Dermis microvascular lymphatic vessel endothelial cell (primary cell): ENCODE data around the gene COQ5. TPM values are rescaled to one million over a fixed set of nuclear protein-coding genes. Genes with fewer than 3 reads are reported as not detected.
A peak's percentile ranks its signal among the peaks of the same experiment; 100 is the strongest.
"Not testable (repeated sequence)": the region's sequence is repeated elsewhere in the genome, so short reads cannot be mapped to it uniquely, and the experiment has no call there.

Experiments used
- DNase-seq, 2 donors: peaks; one replicate each; pipeline versions ENCODE4 v3.0.0 to v3.0.0-alpha.2; 2010; ENCODE audit warnings: low read depth in 2 of 2
- total RNA-seq: library from RNA; depleted of rRNA; stranded (reverse); fragments of >200 nt; gene quantifications from 2 replicates; pipeline ENCODE4 v1.2.1, GENCODE V29; 2014

Gene COQ5, protein sequence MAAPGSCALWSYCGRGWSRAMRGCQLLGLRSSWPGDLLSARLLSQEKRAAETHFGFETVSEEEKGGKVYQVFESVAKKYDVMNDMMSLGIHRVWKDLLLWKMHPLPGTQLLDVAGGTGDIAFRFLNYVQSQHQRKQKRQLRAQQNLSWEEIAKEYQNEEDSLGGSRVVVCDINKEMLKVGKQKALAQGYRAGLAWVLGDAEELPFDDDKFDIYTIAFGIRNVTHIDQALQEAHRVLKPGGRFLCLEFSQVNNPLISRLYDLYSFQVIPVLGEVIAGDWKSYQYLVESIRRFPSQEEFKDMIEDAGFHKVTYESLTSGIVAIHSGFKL
- 16.6 and 25.7 TPM in 2 replicates for total RNA-seq

DNA sequence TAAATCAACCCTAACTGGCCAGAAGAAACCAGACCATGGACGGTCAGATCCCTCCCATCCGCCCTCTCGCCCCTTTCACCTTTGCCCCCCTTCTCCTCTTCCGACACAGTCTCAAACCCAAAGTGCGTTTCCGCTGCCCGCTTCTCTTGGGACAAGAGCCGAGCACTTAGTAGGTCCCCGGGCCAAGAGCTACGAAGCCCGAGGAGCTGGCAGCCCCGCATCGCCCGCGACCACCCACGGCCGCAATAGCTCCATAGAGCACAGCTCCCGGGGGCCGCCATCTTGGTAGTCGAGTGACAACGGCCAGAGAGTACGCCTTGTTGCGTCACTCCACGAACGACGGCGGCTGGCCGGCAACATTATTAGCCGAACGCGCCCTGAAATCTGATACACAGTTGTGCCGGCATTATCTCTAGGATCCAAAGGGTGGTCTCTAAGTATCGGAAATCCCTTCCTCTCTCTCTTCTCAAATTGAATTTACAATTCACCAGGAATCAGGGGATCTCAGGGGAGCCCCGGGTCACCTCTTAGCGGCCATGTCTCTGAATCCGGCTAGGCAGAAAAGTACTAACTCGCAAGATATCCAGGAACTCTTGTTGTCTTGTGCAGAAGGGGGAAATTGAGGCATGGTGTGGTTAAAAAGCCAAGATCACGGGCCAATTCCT lies at the start of gene COQ5:
Gene COQ5, minus strand, starts transcription at position 298 of the 665 bp plus-strand sequence. Its CDS starts 17 bp downstream, at position 281.
- DNase-seq: peak; percentile 82 to 91

DNA sequence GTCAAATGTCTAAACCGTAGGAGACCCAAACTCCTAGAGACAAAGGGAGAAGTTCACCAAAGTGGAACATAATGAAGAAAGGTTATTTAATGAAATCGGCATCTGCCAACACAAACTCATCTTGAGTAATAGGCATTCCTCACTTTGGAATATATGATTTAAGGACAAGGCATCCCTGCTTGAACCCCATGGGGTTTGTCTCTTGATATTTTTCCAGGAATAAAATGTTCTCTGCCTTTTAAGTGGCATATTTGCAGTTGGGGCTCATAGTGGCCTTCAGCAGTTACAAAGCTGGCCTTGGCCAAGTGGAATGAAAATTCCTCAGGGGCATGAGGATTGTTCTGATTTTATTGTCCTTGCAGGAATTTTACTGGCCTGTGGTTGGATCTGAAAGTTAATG lies 45.1 kb upstream of the COQ5 start:
- DNase-seq: no peak

DNA sequence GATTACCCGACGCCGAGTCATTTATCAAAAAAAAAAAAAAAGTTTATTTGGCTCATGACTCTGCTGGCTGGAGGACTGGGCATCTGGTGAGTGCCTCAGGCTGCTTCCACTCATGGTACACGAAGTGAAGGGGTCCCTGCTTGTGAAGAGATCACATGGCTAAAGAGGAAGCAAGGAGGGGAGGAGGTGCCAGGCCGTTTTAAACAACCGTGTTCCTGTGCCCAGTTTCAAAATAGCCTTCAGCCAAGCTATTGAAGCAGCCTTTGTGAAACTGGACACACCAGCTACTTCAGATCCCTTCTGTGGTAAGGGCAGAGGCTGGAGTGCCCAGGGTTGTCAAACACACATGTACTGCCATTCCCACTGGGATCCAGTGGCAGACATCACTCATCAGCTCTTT lies 44.6 kb upstream of the COQ5 start:
- no peak for DNase-seq

DNA sequence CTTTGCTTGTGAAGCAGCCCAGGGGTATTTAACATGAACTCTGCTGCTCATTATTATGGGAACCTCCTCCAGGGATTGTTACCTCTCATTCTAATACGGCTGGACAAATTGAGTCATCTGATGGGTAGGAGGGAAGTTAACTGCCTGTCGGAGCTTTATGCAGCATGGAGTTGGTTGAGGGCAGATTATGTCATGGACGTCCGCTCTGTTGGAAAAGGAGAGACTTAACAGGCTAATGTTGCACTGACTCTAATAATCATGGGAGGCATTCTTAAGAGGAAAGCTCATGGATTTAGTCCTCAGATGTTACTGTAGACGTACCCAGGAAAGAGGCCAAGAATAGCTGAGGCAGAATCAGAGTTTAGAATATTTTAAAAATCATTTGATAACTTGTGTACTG lies 42.3 kb upstream of the COQ5 start:
- no peak for DNase-seq

DNA sequence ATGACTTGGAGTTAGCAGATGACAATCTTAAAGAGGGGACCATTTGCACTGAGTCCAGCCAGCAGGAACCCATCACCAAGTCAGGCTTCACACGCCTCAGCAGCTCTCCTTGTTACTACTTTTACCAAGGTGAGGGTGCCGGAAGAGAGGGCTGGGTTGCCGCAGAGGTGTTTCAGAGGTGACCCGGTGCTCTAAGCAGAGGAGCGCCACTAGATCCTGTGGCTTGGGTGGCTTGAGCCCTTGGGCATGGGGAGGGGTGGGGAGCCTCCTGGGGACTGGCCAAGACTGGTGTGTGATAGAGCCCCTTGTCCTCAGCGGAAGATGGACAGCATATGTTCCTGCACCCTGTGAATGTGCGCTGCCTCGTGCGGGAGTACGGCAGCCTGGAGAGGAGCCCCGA lies 34.5 kb upstream of the COQ5 start:
- DNase-seq: no peak

DNA sequence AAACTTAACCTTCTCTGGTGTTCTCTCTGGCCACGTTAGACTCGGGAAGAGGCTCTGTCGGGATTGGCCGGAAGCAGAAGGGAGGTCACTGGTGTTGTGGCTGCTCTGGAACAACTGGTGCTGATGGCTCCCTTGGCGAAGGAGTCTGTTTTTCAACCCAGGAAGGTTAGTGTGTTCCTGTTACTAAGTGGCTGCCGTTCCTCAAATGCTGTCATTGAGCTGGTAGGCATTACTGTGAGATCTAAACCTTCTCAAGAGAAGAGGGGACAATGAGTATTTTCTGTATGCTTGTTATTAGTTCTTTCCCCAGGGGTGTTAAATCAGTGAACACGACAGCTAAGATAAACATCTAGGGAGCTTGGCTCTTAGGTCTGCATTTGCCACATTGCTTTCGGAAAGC lies 33.9 kb upstream of the COQ5 start:
- peak in 1 of 2 donors; percentile 20 for DNase-seq

DNA sequence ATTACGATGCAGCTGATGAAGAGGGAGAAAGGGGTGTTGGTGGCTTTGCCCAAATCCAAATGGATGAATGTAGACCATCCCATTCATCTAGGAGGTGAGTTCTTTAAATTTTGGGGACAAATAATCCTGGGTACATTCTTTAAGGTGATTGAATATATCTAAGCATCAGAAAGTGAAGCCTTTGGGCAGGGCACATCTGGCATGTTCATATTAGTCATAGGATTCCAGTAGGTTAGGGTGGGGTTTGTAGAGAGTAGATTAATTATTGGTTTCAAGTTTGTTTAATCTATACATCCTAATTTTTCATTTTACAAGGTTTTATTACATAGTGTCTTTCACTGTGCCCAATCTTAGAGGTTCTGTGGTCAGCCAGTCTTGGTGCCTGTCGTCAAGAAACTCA lies 28.6 kb upstream of the COQ5 start:
- DNase-seq: no peak

DNA sequence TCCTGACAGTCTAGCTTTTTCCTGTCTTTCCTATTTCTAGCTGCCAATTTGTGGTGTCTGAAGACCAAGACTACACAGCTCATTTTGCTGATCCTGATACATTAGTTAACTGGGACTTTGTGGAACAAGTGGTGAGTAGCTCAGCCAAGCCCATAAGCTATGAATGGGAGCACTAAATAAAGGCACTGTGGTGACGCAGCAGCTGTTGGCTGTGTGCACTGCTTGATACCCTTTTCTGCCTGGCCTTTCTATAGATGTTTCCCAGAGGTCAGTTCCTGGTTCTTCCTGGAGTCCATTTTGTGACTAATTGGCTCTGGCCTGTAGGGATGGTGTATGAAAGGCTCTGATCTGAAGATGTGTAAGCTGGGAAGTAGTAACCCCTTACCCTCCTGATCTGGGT lies 25.7 kb upstream of the COQ5 start:
- DNase-seq: no peak

DNA sequence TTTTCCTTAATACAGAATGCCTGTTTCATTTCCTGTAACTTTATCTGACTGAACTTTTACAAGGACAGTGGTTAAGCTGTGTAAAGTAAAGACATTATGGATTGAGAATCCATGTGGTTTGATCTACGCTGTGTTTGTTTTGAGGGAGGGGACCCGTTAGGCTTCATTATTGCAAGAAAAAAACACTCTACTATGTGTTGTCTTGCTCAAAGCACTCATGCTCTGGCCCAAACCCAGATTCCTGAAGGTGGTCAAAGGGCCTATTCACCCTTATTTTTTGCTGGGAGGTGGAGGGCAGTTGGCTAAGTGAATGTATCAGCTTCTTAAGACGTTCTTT lies 17.1 kb upstream of the COQ5 start:
- no peak for DNase-seq

DNA sequence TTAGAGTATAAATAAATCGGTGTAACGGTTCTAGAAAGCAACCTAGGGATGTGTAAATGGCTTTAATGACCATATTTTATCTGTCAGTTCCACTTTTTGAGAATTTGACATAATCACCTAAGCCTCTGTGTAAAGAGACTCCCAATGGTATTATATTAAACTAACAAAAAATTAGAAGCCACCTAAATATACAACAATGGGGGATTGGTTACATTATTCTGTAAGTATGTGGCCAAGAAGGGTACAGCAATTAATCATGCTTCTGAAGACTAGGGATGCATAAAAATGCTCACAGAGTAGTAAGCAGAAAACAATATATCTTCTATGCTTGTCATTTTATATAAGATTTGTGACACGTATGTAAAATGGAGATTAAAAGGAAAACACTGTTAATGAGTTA lies 15.7 kb upstream of the COQ5 start:
- DNase-seq: no peak

DNA sequence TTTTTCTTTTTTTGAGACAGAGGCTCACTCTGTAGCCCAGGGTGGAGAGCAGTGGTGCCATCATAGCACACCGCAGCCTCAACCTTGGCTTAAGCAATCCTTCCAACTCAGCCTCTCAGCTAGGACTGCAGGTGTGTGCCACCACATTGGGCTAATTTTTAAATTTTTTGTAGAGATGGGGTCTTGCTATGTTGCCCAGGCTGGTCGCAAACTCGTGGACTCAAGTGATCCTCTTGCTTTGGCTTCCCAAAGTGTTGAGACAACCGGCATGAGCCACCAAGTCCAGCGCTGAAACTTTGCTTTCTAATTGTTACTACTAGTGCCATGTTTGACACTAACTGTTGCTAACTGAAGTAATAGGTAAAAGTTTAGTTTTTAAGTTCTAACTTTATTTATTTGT lies 13.2 kb upstream of the COQ5 start:
- no peak for DNase-seq

DNA sequence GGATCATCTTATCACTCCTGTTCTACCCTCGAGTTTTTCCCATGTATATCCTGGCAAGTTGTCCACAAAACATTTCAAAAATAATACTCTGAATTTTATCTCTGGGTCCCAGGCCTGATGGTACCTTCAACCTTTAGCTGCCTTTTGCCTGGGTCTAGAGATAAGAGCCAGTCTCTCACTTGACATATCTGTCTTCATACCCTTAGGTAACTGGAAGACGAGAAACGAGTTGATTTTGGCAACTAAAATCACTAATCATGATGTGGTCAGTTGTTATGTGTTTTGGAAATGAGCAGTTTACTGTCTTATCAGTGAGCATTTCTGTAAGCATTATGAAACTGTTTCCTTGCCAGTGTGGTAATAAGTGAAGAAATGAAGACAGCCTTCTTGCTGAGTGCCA lies 11.5 kb upstream of the COQ5 start:
- peak in 1 of 2 donors; percentile 39 for DNase-seq

DNA sequence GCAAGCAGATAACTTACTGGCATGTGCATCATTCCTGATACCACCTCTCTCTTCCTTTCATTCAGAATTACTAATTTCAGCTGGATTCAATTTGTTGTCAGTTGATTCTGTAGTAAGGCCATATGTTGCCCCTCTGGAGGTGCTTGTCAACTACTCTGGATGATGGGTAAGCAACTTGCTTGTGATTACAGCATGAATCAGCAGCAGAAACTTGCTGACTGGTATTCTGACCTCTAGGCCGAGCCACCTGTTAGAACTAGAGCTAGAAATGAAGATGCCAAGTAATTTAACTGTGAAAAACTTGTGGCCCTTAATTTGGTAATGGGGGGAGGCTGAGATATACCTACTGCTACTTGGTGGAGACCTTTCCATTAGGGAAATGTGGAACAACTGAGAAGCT lies 10.3 kb upstream of the COQ5 start:
- peak in 1 of 2 donors; percentile 28 for DNase-seq

DNA sequence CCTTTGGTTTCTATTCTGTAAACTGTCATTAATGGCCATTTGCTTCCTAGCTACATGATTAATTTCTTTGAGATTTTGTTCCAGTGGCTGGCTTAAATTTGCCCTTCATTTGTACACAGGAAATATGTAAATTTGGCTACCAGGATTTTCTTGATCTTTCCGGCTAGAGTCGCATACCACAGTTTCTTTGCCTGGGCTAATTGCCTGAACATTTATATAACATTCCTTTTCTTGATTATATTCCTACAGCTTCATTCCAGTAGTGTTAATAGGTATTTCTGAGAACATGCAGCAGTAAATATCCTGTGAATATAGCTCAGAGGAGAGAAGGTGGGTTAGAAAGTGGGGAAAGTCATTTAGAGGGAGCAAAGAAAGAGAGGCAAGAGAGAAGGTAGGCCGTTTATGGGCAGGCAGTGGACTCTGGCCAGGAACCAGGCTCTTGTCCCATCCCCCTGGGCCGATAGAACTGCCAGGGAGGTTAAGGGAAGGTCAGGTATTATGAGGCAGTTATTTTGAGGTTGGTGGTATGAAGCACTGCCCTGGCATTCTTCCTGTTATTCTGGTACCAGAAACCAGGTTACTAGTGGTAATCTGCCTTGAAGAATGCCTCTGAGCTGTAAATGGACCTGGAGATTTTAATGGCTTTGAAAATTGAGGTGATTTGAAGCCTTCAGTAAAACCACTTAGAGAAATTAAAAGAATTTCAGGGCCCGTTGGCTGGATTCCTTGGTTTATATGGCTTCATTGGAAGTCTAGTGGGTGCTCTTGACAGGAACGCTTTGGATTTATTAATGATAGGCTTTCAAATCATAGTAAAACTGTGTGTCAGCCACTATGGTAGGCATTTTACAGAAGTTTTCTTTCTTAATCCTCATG lies 9.6 kb upstream of the COQ5 start:
- peak; percentile 32 to 84 for DNase-seq

DNA sequence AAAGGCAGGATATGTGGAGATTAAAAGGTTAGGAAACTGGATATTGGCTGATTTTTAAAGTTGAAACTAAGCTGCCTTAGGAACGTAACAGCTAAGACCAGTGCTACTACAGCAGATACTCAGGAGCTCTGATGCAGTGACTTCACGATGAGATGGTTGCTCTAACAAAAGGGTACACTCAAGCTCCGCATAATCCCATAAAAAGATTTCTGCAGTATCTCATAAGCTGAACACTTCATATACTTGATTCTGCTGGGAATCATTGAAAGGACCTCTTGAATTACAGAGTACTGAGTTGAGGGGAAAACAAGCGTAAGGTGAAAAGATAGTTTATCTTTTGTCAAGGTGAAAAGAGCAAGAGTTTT lies 8.9 kb upstream of the COQ5 start:
- no peak for DNase-seq

DNA sequence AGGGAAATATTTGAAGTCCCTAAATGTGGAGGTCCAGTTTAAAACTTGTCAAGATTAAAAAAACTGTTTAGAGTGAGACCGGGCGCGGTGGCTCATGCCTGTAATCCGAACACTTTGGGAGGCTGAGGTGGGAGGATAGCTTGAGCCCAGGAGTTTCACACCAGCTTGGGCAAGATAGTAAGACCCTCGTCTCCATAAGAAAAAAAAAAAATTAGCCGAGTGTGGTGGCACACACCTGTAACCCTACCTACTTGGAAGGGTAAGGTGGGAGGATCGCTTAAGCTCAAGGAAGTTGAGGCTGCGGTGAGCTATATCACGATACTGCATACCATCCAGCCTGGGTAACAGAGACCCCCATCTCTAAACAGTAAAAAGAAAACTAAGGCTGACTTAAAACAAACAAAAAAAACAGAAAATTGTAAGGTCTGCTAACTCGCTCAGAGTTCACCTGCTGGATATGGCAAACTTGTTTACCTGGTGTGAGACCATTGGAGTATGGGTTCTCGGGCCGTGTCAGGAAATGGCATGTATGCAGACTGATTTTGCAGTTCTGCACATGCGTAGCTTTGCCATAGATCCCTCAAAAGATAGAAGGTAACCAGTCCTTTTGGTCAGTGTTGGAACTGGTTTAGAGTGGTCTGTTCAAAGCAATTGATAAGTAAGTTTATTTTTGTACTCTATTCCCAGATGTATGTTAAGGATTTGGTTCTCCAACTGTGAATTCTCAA lies 7.3 kb upstream of the COQ5 start:
- DNase-seq: peak in 1 of 2 donors; percentile 25

DNA sequence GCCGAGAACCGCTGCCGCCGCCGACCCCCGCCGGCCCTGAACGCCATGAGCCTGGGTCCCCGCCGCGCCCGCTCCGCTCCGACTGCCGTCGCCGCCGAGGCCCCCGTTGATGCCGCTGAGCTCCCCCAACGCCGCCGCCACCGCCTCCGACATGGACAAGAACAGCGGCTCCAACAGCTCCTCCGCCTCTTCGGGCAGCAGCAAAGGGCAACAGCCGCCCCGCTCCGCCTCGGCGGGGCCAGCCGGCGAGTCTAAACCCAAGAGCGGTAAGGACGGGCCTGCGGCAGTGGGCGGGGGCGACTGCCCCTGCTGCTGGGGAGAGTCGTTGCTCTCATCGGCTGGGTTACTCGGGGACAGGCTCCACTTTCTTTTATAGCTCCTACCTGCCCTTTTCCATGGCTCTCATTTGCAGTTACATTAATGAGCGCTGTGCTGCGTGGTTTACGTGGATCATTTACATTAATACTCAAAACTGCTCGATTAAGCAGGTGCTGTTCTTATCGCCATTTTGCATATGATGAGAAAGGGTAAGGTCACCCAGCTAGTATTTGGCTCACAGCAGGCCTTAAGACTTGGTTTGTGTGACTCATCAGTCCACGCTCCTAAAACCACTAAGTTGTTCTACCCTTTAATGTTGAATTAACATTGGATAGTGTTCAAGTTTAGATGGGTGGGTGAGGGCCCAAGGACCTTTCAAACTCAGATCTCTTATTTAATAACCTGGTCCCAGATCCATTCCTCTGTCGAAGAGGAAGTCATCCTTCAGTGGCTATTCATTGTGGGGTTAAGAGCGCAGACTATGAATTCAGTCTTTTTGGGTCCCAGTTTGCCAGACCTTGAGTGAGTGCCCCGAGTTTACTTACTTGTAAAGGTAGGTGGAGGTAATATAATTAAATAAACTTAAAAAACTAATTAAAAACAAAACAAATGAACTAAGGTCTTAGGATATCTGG lies 6.0 kb upstream of the COQ5 start:
- DNase-seq: peak in 1 of 2 donors; percentile 75

DNA sequence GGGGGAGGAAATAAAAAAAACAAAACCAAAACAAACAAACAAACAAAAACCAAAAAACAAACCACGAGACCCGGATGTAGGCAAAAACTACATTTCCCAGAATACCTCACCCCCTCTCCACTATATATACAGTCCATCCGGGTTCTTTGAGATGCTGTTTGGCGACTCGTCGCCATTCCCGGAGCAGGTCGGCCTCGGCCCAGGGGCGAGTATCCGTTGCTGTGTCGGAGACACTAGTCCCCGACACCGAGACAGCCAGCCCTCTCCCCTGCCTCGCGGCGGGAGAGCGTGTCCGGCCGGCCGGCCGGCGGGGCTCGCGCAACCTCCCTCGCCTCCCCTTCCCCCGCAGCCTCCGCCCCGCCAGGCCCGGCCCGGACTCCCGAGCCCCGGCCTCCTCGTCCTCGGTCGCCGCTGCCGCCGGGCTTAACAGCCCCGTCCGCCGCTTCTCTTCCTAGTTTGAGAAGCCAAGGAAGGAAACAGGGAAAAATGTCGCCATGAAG lies 5.3 kb upstream of the COQ5 start, which contains the start of gene RNF10:
Gene RNF10, plus strand, starts transcription at position 154 of the 500 bp plus-strand sequence. CDS start 456 bp downstream, outside the sequence.
- peak; percentile 83 to 86 for DNase-seq

DNA sequence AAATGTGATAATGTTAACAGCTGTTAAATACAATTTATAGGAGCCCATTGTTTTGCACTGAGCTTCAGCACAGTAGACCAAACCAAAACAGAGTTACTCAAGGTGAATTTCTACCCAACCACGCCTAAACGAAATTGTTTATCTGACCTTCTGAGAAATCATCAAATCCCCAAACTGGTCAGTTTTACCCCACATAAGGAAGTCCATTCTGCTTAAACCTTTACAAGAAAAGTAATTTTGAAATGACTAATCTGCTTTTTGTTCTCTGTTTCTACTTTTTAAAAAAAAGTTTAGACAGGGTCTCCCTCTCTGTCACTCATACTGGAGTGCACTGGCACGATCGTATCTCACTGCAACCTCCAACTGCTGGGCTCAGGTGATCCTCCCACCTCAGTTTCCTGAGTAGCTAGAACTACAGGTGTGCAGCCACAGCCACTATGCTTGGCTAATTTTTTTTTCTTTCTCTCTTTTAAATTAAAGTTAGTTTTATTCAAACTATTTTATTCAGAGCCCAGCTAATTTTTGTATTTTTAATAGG lies 3.8 kb upstream of the COQ5 start:
- no peak for DNase-seq

DNA sequence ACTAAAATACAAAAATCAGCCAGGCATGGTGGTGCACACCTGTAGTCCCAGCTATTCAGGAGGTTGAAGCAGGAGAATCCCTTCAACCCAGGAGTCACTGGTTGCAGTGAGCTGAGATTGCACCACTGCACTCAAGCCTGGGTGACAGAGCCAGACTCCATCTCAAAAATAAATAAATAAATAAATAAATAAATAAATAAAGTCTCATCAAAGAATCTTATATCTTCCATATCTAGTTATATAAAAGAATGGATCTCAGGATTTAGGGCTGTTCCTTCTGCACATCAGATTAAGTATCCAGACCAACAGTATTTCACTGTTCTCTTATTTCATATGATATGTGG lies 1.4 kb upstream of the COQ5 start:
- DNase-seq: not testable (repeated sequence)
